HS-27A (cell line): ENCODE results near the gene COMMD7.

Experiments
- DNase-seq: peaks from one replicate; pipeline ENCODE4 v3.0.0-alpha.2; 2012; ENCODE audit warnings: low read depth, missing footprints

COMMD7 gene

GRCh38 chr20:32743237-32744112 lies at the start of gene COMMD7:
Gene COMMD7 (minus strand): TSS chr20:32743467. CDS start chr20:32743391, 76 bp downstream.
- DNase-seq, result no peak

- DNase-seq, result no peak
Observed at GRCh38 chr20:32792731-32793458, 49.6 kb upstream of the COMMD7 start.

DNA sequence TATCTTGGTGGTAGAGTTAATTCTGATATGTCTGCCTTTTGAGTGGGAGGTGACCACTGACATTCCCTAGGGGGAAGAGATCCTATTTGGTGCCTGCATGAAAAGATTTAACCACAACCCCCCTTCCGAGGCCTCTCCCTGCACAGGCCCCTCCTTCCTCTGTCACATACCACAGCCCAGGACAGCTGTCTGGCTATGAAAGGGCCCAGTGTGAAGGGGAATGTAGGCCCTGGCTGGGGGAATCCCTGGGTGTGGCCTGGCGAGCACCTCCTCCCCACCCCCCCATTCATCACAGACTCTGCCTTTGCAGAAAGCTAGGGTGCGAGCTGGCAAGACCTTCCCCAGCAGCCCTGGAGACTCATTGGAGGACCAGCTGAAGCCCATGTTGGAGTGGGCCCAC lies 49.0 kb upstream of the COMMD7 start:
- DNase-seq, result no peak

DNA sequence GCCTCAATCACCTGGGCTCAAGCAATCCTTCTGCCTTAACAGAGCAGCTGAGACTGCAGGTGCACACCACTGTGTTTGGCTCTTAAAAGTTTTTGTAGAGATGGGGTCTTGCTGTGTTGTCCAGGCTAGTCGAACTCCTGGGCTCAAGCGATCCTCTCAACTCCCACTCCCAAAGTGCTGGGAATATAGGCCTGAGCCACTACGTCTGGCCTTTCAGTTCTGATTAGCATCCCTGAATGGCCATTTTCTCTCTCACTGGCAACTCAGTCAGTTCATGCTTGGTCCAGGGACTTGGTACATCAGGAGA lies 47.4 kb upstream of the COMMD7 start:
- DNase-seq, result no peak

- DNase-seq, result peak; percentile 19
Observed at GRCh38 chr20:32789896-32790750, 46.9 kb upstream of the COMMD7 start.

GRCh38 chr20:32787168-32787567 lies 43.9 kb upstream of the COMMD7 start:
- DNase-seq, result no peak

DNA sequence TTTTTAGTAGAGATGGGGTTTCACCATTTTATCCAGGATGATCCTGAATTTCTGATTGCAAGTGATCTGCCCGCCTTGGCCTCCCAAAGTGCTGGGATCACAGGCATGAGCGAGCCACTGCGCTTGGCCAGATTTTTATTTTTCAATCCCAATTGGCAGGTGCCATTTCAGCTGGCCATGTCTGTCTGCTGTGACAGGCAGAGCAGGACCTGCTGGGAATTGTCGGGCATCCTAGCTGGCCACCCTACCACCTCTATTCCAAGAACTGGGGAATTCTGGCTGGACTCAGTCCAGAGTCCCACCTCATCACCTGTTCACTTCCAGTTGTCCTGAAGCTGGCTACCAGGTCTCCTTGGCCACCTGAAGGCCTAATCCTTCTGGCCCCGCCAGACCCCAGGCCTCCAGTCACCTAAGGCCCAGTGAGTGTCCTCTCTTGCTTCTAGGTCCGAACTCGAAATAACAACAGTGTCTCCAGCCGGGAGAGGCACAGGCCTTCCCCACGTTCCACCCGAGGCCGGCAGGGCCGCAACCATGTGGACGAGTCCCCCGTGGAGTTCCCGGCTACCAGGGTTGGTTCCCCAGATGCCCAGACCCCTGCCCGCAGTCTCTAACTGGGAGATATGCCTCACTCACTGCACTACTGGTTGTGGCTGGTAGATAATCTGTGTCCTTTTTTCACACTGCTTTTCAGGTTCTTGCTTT lies 42.9 kb upstream of the COMMD7 start:
- DNase-seq, result no peak

GRCh38 chr20:32784369-32785080 lies 41.3 kb upstream of the COMMD7 start:
- no peak for DNase-seq

GRCh38 chr20:32780749-32781655 lies 37.7 kb upstream of the COMMD7 start:
- DNase-seq, result no peak

DNA sequence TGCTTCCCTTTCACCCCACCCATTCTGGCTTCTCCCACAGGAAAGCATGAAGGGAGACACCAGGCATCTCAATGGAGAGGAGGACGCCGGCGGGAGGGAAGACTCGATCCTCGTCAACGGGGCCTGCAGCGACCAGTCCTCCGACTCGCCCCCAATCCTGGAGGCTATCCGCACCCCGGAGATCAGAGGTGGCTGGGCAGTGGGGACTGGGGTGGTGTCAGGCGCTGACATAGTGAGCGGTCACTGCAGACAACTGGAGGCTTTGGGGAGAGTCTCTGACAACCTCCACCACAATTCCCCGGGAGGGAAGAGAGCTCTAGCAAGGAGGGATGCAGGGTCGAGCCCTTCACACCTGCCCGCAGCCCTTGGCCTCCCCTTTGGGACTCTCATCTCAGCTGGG lies 37.0 kb upstream of the COMMD7 start:
- DNase-seq, result no peak

DNA sequence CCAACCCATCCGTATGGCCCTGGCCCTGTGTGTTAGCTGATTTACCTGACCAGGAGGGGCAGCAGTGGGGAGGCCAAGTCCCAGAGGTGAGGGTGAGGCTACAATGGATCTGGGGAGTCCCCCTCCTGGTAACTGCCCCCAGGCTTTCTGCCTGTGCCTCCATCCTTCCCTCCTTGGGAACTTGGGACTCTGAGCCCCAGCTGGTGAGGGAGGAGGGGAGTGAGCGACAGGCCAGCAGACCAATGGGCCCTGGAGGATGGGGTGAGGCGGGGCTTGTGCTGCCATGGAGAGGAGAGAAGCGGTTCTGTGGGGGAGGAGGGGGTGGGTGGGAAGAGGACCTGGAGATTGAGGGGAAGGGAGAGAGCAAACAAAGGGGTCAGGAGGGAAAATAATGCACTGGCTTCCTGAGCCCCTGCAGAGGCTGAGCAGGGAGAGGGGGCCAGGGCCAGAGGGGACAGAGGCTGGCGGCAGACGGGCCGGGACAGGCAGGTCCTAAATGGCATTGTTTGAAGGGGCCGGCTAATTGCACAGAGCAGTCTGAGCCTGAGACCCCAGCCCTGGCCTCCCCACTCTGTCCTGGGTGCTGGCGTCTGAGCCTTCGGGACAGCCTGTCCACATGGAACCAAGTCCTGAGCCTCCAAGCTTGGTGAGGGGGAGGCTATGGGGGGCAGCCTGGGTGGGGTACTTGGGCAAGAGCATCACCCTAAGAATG lies 36.4 kb upstream of the COMMD7 start:
- DNase-seq, result no peak

DNA sequence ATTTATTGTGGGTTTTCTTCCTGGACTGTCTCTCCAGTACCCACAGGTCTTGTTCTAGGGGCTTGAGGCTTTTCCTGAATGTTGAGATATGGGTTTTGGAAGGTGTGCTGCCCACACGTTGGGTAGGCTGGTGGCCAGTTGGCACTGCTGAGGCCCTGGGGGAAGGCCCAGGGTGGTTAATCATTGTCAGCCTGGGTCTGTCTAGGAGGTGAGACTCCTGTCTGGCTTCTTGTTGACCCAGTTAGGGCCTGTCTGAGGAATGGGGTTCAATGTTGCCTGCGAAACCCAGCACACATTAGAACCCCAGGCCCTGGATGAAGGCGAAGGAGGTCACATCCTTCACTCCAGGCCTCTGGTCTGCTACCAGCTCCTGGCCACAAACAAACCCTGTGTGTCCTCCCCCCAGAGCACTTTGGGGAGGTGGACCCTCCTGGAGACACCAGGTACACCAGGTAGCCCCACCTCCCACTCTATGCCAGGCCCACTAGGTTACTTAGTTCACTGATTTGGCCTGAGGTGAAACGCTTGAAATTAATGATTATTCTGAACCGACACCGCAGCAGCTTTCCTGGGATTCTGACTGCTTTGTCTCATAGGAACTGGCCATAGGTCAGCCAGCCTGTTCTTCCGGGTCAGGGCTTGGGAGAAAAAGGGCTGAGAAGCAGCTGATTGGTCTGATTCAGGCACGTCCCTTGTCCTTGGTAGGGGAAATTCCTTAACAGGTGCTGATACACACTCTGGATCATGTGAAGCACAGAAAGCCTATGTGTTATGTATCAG lies 34.1 kb upstream of the COMMD7 start:
- DNase-seq, result no peak

DNA sequence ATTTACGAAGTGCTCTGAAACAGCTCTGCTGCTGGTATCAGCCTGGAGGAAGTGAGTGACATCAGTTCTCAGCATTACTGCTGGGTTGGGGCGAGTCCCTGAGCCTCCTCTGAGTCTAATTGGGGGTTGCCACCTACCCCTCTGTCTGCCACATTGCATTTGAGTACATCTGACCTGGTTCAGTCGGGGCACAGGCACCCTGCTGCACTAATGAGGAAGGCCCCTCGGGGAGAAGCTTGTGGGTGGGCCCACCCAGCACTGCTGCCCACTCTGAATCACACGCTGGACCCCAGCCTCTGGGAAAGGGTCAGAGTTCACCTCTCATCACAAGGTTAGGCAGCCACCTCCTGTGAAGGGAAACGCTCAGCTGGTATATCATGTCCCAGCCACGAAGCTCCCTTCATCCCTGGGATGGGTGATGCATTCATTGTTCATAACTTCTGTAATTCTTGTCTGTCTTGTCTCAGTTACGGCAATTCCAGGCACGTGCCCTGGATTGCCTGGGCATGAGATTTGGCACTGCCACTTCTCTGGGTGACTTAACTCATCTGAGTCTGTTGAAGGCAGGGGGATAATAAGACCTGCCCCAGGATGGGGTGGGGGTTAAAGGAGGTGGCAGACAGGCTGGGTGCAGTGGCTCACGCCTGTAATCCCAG lies 32.2 kb upstream of the COMMD7 start:
- no peak for DNase-seq

GRCh38 chr20:32773855-32774254 lies 30.6 kb upstream of the COMMD7 start:
- DNase-seq, result no peak

DNA sequence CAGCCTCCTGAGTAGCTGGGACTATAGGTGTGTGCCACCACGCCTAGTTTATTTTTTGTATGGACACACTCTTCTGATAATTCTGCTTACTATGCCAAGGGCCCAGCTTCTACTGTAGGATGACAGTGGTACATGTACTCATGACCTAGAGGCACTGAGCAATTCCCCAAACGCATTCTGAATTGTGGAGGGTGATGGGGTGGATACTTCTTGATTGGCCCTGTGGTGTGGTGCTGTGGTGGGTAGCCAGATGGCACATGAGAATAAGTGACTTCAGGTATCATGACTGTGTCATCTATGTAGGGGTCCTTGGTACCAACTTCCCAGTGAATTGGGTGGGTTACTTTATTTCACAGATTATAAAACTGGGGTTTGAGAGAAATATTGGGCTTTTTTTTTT lies 30.0 kb upstream of the COMMD7 start:
- DNase-seq, result no peak

DNA sequence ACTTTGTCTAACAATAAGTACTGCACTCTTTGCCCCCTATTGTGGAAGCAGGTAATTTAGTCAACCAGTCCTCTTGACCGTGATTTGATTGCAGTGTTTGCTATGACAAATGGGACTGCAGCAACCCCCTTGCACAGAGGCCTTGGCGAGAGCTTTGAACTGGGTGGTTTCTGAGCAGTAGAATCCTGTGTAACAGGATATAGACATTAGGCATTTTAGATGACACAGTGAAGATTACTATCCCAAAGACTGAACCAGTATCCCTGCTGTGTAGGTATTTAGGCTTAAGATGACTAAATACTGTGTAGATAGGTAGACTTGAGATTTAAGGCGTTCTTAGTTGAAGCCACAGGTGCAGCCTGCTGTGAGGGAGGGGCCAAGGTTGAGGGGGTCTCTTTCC lies 28.8 kb upstream of the COMMD7 start:
- DNase-seq, result no peak

DNA sequence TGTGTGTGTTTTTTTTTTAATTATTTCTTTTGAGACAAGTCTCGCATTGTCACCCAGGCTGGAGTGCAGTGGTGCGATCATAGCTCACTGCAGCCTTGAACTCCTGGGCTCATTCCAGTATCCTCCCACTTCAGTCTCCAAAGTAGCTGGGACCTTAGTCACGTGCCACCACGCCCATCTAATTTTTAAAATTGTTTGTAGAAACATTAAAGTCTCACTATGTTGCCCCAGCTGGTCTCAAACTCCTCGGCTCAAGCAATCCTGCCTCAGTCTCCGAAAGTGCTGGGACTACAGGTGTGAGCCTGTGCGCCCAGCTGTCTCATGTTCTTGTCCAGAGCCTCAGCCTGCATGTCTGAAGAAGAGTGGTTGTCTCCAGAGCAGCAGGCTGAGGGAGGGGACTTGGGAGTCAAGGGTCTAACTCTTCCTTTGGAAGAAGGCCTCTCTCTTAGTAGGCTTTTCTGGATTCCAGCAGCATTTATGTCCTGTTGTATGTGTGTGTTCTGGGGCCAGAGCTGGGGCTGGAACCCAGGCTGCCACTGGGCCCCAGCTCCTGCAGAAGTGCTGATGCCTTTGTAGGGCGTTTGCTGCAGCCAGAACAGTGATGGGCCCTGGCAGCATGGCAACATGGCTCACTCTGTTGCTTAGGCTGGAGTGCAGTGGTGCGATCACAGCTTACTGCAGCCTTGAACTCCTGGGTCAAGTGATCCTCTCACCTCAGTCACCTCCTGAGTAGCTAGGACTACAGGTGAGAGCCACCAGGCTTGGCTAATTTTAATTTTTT lies 24.3 kb upstream of the COMMD7 start:
- no peak for DNase-seq
